HG03196 (cell line): ENCODE results near the gene BMPER.

Source experiments
- ATAC-seq: cut with Tn5 transposase; IDR thresholded peaks from one replicate; pipeline ENCODE4 v1.9.1; 2021; ENCODE audit not compliant: unreplicated experiment

BMPER gene

DNA sequence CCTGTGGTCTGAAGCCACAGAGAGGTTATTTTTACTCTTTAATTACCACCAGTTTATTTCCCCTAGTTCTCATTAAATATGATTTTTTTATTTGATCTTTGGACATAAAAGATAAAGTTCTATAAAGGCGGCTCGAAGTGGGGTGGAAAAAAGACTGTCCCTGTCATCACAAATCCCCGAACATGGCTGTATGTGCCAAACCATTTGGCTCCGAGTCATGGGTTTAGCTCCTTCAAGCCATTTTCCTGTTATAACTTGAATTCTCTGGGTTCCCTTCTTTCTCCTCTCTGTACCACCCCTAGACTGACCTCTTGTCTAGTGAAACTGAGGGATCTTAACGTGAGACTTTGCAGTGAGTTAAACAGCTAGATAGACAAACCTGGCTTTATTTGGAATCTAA, 181.6 kb downstream of the BMPER start:
- ATAC-seq = no peak

GRCh38 chr7:34087892-34088891, 182.9 kb downstream of the BMPER start:
- ATAC-seq = no peak

- no peak for ATAC-seq
Observed at GRCh38 chr7:34090816-34091215, 185.5 kb downstream of the BMPER start.

- no peak for ATAC-seq
Observed at GRCh38 chr7:34091321-34091917, 186.1 kb downstream of the BMPER start.

GRCh38 chr7:34093276-34093675, 187.9 kb downstream of the BMPER start:
- no peak for ATAC-seq

DNA sequence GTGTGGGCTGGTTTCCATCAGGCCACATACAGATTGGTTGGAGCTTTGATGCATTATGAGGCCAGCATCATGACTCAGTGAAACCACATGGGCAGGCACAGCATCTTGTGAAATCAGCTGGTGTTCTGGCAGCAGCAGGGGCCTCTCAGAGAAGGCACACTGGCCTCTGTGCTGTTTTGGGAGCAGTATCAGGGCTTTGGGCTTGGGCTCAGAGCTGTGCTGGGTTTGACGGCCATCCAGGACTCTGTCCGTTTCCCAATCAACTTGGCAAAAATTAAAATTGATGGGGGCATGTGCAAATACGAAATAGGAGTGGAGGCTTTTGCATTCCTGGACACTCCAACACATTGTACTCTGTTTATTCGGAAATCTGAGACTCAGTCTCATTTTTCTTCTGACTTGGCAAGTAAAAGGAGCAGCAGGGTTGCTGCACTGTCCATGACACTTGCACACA, 190.9 kb downstream of the BMPER start:
- ATAC-seq = no peak

DNA sequence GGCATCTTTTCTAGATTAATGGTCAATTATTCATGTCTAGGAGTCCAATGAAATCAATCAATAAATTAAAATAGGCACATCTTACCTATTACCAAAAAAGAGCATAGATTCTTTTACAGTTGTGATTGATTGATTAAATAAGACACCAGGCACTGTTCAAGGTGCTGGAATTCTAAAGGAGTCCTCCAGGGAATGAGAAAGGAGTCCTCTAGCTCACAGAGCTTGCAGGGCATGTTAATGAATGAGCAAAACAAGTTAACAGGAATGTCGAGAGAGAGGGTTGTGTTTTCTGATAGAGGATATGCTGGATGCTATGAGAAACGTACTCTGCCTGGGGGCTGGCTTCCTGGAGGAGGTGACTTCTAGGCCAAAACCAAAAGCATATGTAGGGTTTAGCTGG, 191.4 kb downstream of the BMPER start:
- ATAC-seq = no peak

DNA sequence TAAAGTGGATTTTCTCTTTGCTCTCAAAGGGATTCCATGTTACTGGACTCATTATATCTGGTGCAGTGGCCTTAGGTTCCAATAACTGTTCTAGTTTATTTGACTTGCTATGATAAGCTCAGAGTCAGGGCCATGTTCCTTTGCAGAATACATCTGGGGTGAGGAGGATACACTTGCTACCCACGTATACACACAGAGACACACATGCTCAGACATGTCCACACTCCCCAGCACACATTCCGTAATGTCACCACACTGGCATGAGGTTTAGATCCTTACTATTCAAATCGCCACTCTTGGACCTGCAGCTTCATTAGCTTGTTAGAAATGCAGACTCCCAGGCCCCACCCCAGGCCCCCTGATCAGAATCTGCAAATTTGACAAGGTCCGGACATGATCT, 195.3 kb downstream of the BMPER start:
- ATAC-seq = no peak

- no peak for ATAC-seq
Observed at GRCh38 chr7:34104115-34104514, 198.8 kb downstream of the BMPER start.

- no peak for ATAC-seq
Observed at GRCh38 chr7:34104992-34105391, 199.7 kb downstream of the BMPER start.

- no peak for ATAC-seq
Observed at GRCh38 chr7:34107276-34107675, 201.9 kb downstream of the BMPER start.

DNA sequence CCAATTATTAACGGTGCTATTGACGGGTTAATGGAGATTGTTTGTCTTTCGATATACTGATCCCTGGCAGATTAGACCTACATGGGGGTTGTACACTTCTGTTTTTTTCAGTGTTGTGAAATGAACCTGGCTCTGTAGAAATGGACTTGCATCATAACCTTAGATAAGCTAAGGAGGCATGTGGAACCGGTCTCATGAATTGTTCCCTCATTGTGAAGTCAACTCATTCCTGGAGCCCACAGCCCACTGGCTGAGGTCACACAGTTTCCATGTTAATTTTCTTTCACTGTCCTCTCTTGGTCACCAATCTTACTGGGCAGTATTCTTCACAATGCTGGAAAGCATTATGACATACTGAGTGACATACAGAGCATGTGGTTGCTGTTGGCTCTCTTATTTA, 202.8 kb downstream of the BMPER start:
- ATAC-seq = no peak

DNA sequence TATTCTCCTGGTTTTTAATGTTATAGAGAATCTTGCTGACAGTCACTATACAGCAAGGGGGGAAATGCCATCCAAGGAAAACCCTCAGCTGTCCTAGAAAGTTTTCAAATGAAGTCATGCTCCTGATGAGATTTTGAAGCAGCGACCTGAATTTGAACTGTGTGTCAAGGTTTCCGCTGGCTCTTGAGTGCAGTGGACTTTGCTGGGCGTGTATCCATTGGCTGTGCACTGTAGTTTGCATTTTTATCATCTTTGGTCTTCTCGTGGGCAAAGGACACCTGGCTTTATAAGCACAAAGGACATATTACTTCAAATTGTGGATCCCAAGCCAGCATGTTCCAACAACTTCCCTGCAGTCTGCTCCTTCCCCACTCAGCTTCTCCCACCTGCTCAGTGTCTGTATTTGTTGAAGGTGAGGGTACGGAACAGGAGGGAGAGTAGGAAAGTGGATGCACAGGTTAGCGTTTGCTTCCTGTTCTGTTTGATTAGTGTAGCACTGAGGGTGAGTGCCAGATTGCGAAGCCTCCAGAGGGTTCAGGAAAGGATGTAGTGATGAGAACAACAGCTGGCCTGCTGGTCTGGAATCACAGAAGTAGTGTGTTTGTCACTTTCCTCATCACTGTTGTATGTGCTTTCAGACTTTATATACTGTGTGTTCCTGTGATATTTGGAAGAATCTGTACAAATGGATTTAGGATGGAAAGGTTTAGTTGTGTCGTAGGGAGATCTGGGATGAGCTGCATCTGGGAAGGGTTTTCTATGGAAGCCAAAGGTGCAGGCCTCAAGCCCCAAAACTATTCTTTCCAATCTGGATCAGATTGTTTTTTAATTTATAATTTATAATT, 204.8 kb downstream of the BMPER start:
- ATAC-seq = no peak

- no peak for ATAC-seq
Observed at GRCh38 chr7:34111031-34111430, 205.7 kb downstream of the BMPER start.

DNA sequence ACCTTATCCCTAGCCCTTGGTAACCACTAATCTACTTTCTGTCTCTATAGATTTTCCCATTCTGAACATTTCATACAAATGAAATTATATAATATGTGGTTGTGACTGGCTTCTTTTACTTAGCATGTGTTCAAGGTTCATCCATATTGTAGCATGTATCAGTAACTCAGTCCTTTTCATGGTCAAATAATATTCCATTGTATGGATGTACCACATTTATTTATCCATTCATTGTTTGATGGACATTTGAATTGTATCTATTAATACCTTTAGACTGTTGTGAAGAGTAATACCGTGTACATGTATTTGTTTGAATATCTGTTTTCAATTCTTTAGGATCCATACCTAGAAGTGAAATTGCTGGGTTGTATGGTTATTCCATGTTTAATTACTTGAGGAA, 210.2 kb downstream of the BMPER start:
- ATAC-seq = no peak

DNA sequence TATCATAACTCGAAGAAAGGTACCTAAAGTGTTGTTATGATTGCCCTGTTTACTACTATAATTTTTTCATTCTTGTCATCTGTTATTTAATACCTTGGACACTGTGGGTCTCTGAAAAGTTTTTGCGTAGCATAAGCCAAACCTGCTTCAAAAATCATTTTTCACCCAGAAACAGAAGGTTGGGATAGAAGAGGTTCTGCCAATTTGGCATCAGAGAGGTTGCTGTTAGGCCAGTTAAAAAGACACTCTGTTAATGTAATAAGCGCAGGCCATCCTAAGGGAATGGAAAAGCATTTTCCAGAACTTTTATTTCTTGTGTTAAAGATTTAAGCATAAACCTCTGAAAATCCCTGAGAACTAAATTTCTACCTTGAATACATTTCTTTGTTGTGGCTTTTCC, 212.2 kb downstream of the BMPER start:
- ATAC-seq = no peak

GRCh38 chr7:34121366-34121765, 216.0 kb downstream of the BMPER start:
- ATAC-seq = no peak

DNA sequence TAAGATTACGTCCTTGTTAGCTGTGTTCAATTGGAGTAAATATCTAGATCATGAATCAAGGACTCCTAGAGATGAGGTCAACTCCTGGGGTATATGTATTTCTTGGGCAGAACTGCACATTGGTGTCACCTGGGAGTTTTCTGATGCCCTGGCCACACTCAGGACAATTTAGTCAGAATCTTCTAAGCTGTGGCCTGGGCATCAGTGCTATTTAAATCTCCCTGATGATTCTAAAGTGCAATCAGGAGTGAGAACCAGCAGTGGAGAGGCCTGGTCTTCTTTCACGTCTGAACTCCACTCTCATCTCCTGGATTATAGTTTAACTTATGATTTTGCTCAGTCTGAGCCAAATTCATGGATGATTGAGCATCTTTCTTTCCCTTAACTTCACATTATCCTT, 218.0 kb downstream of the BMPER start:
- no peak for ATAC-seq

GRCh38 chr7:34124765-34125164, 219.4 kb downstream of the BMPER start:
- no peak for ATAC-seq

- no peak for ATAC-seq
Observed at GRCh38 chr7:34128762-34129161, 223.4 kb downstream of the BMPER start.

DNA sequence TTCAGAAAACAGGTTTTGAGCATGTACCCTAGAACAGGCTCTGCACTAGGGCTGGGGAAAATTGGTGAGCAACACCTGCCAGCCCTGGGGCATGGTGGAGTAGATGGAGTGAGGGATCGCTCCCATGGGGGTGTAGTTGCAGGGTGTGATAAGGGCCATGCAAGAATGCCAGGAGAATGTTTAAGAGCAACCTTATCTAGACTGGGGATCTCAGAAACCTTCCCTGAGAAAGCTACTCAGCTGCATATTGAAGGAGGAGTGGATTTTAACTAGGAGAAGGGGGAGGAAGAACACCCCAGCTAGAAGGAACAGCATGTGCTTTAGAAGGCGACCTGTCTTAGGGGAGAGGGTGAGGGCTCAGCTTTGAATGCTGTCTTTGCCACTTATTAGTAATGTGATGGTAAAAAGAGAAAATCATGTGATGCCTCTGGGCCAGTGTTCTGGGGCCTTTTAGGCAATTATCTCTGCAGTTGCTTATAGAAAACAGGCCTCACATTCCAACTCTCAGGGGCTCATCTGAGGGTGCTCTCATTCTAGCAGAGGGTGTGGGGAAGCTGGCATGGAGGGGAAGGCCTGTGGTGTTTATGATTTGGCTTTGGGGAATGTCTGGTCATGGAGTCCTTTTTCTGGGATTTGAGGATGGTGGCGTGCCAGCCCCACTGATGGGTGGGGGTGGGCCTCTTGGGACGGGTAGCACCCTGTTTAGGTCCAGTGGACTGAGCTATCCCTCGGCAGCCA, 225.4 kb downstream of the BMPER start:
- no peak for ATAC-seq
